Measurements from ENCODE around the gene BANK1. TPM values are rescaled to one million over a fixed set of nuclear protein-coding genes. Genes with fewer than 3 reads are reported as not detected.

Gene BANK1
- 0.69 and 0.93 TPM in 2 replicates for total RNA-seq (2021; fragmentation: NEBNext Ultra II Directional; extraction: Animal tissue kit (Norgen Biotek cat#: 25700))
- polyA plus RNA-seq (2011; rRNA removed) = 0.33 and 0.59 TPM in 2 replicates
- 0.87 TPM for polyA plus RNA-seq (2011; cell fraction: cytosol; rRNA removed)
- polyA plus RNA-seq (2011; cell fraction: nucleus; rRNA removed) = 0.29 TPM
- 0.94 to 1.1 TPM (median 1.0 TPM) in 4 replicates for polyA plus RNA-seq (2012, experiment 1 of 2)
- not detected for polyA plus RNA-seq (2012, experiment 2 of 2)
- 1.3 TPM for polyA plus RNA-seq (2013, experiment 1 of 2)
- polyA plus RNA-seq (2013, experiment 2 of 2) = 1.3 TPM
- polyA minus RNA-seq (2011; rRNA and poly(A)+ RNA removed) = 0.19 and 1.0 TPM in 2 replicates
- not detected for polyA minus RNA-seq (2011; cell fraction: cytosol; rRNA and poly(A)+ RNA removed)
- polyA minus RNA-seq (2011; cell fraction: nucleus; rRNA and poly(A)+ RNA removed) = 1.9 TPM
- long read RNA-seq, experiment 1 = 0 reads
- long read RNA-seq, experiment 2 = 0 reads

GRCh38 chr4:101790521-101791181, at the start of gene BANK1:
Gene BANK1 (plus strand): TSS chr4:101790730. CDS start chr4:101790881, 151 bp downstream.
- peak within 1 kb of the TSS in 3 of 4 experiments; percentile 5 to 44 (median 35); a peak in 4 of 7 replicates for H3K9ac ChIP-seq (replicated peaks in 1 of 4; ENCODE audit: extremely low read depth in 1 of 4, low read depth in 3 of 4, low read length in 3 of 4)
- peak; percentile 67 to 91 for DNase-seq (ENCODE audit: low read depth in 1 of 2, low spot score in 2 of 2)
- H3K36me3 ChIP-seq (ENCODE audit: control insufficient read depth in 2 of 4, insufficient read depth in 4 of 4, low read length in 3 of 4) = no peaks in the 10 kb centered on the region
- H4K91ac ChIP-seq (replicated peaks; ENCODE audit: insufficient read length, low read length) = peak within 1 kb of the TSS; percentile 75
- H2AFZ ChIP-seq (ENCODE audit: low read length) = peak within 1 kb of the TSS; percentile 90
- no peaks in the 10 kb centered on the region; the same call in 1 of the 2 replicates for H3K23me2 ChIP-seq (ENCODE audit: low read depth, low read length)
- peak within 1 kb of the TSS; percentile 89 for H4K8ac ChIP-seq (ENCODE audit: extremely low read depth, insufficient read depth, low read length)
- H3K4ac ChIP-seq (replicated peaks; ENCODE audit: insufficient read length, low read depth, low read length) = peak within 1 kb of the TSS; percentile 53
- ChIA-PET CTCF (ENCODE audit: partially characterized antibody) (interaction anchor here (0.6 to 1.1 kb wide), 2 partner anchors 167 to 470 kb away, joined by 3 read pairs; no protein-coding TSS in a partner anchor), POLR2A (ENCODE audit: partially characterized antibody) (no interaction called here)
- peak within 1 kb of the TSS; percentile 43 for H4K5ac ChIP-seq (ENCODE audit: insufficient read length, low read depth, low read length)
- no peak within 1 kb of the TSS; the same call in 1 of the 2 replicates for H2BK5ac ChIP-seq (ENCODE audit: low read depth, low read length)
- H3K9me3 ChIP-seq (ENCODE audit: insufficient read depth in 2 of 2, low read depth in 1 of 2, low read length in 1 of 2) = no peaks in the 10 kb centered on the region
- no peaks in the 10 kb centered on the region for H3K79me1 ChIP-seq (ENCODE audit: low read depth, low read length)
- H3K4me1 ChIP-seq (replicated peaks in 1 of 4; ENCODE audit: control insufficient read depth in 3 of 4, insufficient read depth in 4 of 4, low read length in 3 of 4) = peaks cover 0 to 4% (median 1%) of the 10 kb centered on the region in 4 experiments; a peak in 1 of 7 replicates
- no peak within 1 kb of the TSS for H2AK5ac ChIP-seq (ENCODE audit: low read depth, low read length)
- no peak within 1 kb of the TSS for H3K27ac ChIP-seq (ENCODE audit: low read depth, low read length)
- no peak within 1 kb of the TSS for H3K23ac ChIP-seq (ENCODE audit: insufficient read length)
- peak within 1 kb of the TSS; percentile 52 for H3K56ac ChIP-seq (replicated peaks; ENCODE audit: insufficient read length, low read depth, low read length)
- no peak within 1 kb of the TSS for H2BK15ac ChIP-seq (ENCODE audit: low read length)
- no peak for FAIRE-seq
- H3K27me3 ChIP-seq (replicated peaks in 1 of 4; ENCODE audit: control insufficient read depth in 3 of 4, extremely low read depth in 1 of 4, insufficient read depth in 3 of 4, low read length in 3 of 4) = no peaks in the 10 kb centered on the region
- peak within 1 kb of the TSS; percentile 66 to 75 for H3K4me2 ChIP-seq (ENCODE audit: insufficient read depth in 1 of 2, low read depth in 2 of 2, low read length in 2 of 2)
- peak within 1 kb of the TSS; percentile 33 to 60 (median 46) for H3K4me3 ChIP-seq (ENCODE audit: extremely low read depth in 1 of 4, insufficient read depth in 2 of 4, low read depth in 3 of 4, low read length in 4 of 4)
- H3K18ac ChIP-seq (ENCODE audit: extremely low read depth, low read length) = peak within 1 kb of the TSS; percentile 79
- no peaks in the 10 kb centered on the region for H3K79me2 ChIP-seq (ENCODE audit: control insufficient read depth in 1 of 2, insufficient read depth in 2 of 2, low read length in 2 of 2)
- no peak within 1 kb of the TSS for H2BK120ac ChIP-seq (replicated peaks; ENCODE audit: low read depth, low read length)
- H2BK12ac ChIP-seq (ENCODE audit: low read depth, low read length) = no peak within 1 kb of the TSS
- WGBS, 2 experiments (ENCODE audit: extremely low coverage in 1 of 2, insufficient coverage in 1 of 2, insufficient read length in 1 of 2, insufficient replicate concordance in 2 of 2, low coverage in 1 of 2, low lambda C conversion rate in 2 of 2, missing lambda C conversion rate in 1 of 2) = 4% methylated on average over 40 of the region's 44 CpGs; no CpG with 5 or more reads in 1 of the 2 experiments
- no peaks in the 10 kb centered on the region for H4K20me1 ChIP-seq (replicated peaks in 1 of 2; ENCODE audit: control insufficient read depth in 1 of 2, insufficient read depth in 2 of 2, low read length in 2 of 2)
- no peak within 1 kb of the TSS for H3K14ac ChIP-seq (ENCODE audit: insufficient read length)
- H2BK20ac ChIP-seq (ENCODE audit: low read length) = no peak within 1 kb of the TSS
- TF ChIP-seq YY1 (IDR thresholded peaks at IDR 0.05; ENCODE audit: low read depth, low read length) = no peak
